HepG2 (cell line): Measurements from ENCODE around the gene CCL19. TPM values are rescaled to one million over a fixed set of nuclear protein-coding genes. Genes with fewer than 3 reads are reported as not detected.

ENCODE experiments used
- FOXC1 ChIP-seq: sonication (generic); formaldehyde crosslinking; IDR thresholded peaks from 2 replicates; pipeline ENCODE4 v1.8.0; 2022; ENCODE audit warnings: mild to moderate bottlenecking, missing genetic modification reagents, borderline replicate concordance
- HMG20A ChIP-seq: IDR thresholded peaks from 2 replicates; pipeline ENCODE4 v1.6.1; 2016; ENCODE audit warnings: borderline replicate concordance
- KAT2B ChIP-seq: fragments of 150-350 bp; IDR thresholded peaks from 2 replicates; pipeline ENCODE4 v1.6.1; 2014; ENCODE audit warnings: low read depth, low read length, borderline replicate concordance
- NAIF1 ChIP-seq: sonication (generic); formaldehyde crosslinking; IDR thresholded peaks from 2 replicates; pipeline ENCODE4 v1.5.0; 2020; ENCODE audit warnings: mild to moderate bottlenecking, missing genetic modification reagents, borderline replicate concordance
- NFE2L1 ChIP-seq: sonication (generic); formaldehyde crosslinking; IDR thresholded peaks from 2 replicates; pipeline ENCODE4 v1.4.0; 2020; ENCODE audit warnings: missing genetic modification reagents, mild to moderate bottlenecking, borderline replicate concordance
- NFYC ChIP-seq: IDR thresholded peaks from 2 replicates; pipeline ENCODE4 v1.6.1; 2016; ENCODE audit warnings: missing genetic modification reagents, missing compliant biosample characterization
- PLRG1 ChIP-seq: fragments of 450-650 bp; conservative IDR thresholded peaks from 2 replicates; pipeline ENCODE4 v1.6.1; 2016
- SNAI1 ChIP-seq: sonication (generic); formaldehyde crosslinking; IDR thresholded peaks from 2 replicates; pipeline ENCODE4 v1.5.0; 2020; ENCODE audit warnings: mild to moderate bottlenecking, missing genetic modification reagents, borderline replicate concordance
- ZNF143 ChIP-seq: sonication (generic); formaldehyde crosslinking; IDR thresholded peaks from 2 replicates; pipeline ENCODE4 v1.4.0; 2020; ENCODE audit warnings: missing genetic modification reagents
- ZNF557 ChIP-seq: sonication (generic); formaldehyde crosslinking; IDR thresholded peaks from 2 replicates; pipeline ENCODE4 v1.4.0; 2020; ENCODE audit warnings: missing genetic modification reagents
- ZNF768 ChIP-seq: sonication (generic); formaldehyde crosslinking; IDR thresholded peaks from 2 replicates; pipeline ENCODE4 v1.4.0; 2020; ENCODE audit warnings: missing genetic modification reagents
- polyA plus RNA-seq, 8 experiments: library from polyadenylated mRNA; depleted of rRNA in 3 of 8; stranded (reverse) in 7 of 8; unstranded in 1 of 8; fragments of >200 nt; fragmentation: Illumina TruSeq in 4 of 8; extraction: Trizol in 4 of 8; gene quantifications; 2 replicates each; pipeline versions ENCODE4 v1.2.1 to v1.2.3, GENCODE V29; 2011 to 2016; ENCODE audit warnings: low read depth in 4 of 8, missing spikeins in 1 of 8, mixed read lengths in 1 of 8; ENCODE audit not compliant: insufficient read depth in 1 of 8
- total RNA-seq, 5 experiments: library from RNA; depleted of rRNA; stranded (reverse); fragments of >200 nt; fragmentation: Illumina TruSeq; extraction: Trizol; gene quantifications; 2 replicates each; pipeline ENCODE4 v1.2.3, GENCODE V29; 2016; ENCODE audit warnings: low read depth in 1 of 5
- TF ChIP-seq, protein P1 (sequence below): sonication (generic); formaldehyde crosslinking; IDR thresholded peaks from 2 replicates; pipeline ENCODE4 v1.4.0; 2020; ENCODE audit warnings: low read depth, missing genetic modification reagents
- TF ChIP-seq, protein P2 (sequence below): IDR thresholded peaks from 2 replicates; pipeline ENCODE4 v1.6.1; 2012; ENCODE audit warnings: inconsistent platforms
- TF ChIP-seq, protein P3 (sequence below): sonication (generic); formaldehyde crosslinking; IDR thresholded peaks from one replicate; pipeline ENCODE4 v1.5.1; 2020; ENCODE audit warnings: mild to moderate bottlenecking, missing genetic modification reagents; ENCODE audit errors: not compliant biosample characterization
- TF ChIP-seq, protein P4 (sequence below): sonication (generic); formaldehyde crosslinking; IDR thresholded peaks from 2 replicates; pipeline ENCODE4 v1.5.1; 2020; ENCODE audit warnings: missing genetic modification reagents, mild to moderate bottlenecking, borderline replicate concordance

The CCL19 gene
- total and polyA plus RNA-seq, 2 of the 13 experiments (the other 11 are each of a cell fraction or from before 2014, with no cell fraction given), result not detected

DNA sequence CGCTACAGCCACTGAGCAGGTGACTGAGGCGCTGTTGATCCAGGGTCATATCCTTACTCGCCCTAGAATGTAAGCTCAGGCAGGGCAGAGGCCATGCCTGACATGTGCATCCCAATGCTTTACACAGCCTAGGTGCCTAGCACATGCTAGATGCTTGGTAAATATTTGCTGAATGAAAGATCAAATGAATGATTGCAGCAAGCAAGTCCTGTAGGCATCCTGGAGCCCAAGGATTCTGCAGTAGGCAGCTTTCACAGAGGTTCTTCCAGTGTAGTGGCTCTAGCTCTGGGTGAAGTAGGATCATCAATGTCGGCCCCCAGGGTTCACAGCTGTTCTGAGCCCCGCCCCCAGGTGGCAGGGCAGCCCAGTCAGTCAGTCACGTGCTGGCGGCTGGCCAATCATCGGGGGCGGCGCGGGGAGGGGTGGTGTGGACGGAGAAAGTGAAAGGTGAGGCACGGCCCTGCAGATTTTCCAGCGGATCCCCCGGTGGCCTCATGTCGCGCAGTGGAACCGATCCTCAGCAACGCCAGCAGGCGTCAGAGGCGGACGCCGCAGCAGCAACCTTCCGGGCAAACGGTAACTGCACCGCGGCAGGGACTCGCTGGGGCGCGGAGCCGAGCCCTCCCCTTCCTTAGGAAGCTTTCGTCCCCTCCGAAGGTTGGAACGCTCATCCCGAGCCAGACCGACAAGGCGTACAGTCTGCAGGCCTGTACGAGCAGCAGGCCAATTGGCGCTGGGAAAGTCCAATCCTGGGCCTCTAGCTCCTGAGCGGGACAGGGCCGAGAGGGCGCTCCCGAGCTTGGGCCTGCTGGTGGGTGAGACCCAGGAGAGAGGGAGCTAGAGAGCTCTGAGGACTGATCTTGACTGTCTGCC, 44.6 kb downstream of the CCL19 start, which contains the start of gene GALT (continued):
- TF ChIP-seq, protein P1, sequence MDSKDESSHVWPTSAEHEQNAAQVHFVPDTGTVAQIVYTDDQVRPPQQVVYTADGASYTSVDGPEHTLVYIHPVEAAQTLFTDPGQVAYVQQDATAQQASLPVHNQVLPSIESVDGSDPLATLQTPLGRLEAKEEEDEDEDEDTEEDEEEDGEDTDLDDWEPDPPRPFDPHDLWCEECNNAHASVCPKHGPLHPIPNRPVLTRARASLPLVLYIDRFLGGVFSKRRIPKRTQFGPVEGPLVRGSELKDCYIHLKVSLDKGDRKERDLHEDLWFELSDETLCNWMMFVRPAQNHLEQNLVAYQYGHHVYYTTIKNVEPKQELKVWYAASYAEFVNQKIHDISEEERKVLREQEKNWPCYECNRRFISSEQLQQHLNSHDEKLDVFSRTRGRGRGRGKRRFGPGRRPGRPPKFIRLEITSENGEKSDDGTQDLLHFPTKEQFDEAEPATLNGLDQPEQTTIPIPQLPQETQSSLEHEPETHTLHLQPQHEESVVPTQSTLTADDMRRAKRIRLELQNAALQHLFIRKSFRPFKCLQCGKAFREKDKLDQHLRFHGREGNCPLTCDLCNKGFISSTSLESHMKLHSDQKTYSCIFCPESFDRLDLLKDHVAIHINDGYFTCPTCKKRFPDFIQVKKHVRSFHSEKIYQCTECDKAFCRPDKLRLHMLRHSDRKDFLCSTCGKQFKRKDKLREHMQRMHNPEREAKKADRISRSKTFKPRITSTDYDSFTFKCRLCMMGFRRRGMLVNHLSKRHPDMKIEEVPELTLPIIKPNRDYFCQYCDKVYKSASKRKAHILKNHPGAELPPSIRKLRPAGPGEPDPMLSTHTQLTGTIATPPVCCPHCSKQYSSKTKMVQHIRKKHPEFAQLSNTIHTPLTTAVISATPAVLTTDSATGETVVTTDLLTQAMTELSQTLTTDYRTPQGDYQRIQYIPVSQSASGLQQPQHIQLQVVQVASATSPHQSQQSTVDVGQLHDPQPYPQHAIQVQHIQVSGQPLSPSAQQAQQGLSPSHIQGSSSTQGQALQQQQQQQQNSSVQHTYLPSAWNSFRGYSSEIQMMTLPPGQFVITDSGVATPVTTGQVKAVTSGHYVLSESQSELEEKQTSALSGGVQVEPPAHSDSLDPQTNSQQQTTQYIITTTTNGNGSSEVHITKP, result peak; percentile 93
- TF ChIP-seq ZNF768 (peak; percentile 59; the same call in 1 of the 2 replicates), NFYC (CRISPR knock-in tag) (peak; percentile 95), PLRG1 (no peak), ZNF557 (no peak), FOXC1 (CRISPR knock-in tag) (peak; percentile 74), HMG20A (CRISPR knock-in tag) (peak; percentile 19; the same call in 1 of the 2 replicates), KAT2B (no peak), SNAI1 (CRISPR knock-in tag) (no peak), NAIF1 (CRISPR knock-in tag) (no peak; the same call in 1 of the 2 replicates), ZNF143 (CRISPR knock-in tag) (no peak), NFE2L1 (CRISPR knock-in tag) (no peak)
- TF ChIP-seq, protein P2, sequence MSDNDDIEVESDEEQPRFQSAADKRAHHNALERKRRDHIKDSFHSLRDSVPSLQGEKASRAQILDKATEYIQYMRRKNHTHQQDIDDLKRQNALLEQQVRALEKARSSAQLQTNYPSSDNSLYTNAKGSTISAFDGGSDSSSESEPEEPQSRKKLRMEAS, result peak; percentile 90
- TF ChIP-seq, protein P3, sequence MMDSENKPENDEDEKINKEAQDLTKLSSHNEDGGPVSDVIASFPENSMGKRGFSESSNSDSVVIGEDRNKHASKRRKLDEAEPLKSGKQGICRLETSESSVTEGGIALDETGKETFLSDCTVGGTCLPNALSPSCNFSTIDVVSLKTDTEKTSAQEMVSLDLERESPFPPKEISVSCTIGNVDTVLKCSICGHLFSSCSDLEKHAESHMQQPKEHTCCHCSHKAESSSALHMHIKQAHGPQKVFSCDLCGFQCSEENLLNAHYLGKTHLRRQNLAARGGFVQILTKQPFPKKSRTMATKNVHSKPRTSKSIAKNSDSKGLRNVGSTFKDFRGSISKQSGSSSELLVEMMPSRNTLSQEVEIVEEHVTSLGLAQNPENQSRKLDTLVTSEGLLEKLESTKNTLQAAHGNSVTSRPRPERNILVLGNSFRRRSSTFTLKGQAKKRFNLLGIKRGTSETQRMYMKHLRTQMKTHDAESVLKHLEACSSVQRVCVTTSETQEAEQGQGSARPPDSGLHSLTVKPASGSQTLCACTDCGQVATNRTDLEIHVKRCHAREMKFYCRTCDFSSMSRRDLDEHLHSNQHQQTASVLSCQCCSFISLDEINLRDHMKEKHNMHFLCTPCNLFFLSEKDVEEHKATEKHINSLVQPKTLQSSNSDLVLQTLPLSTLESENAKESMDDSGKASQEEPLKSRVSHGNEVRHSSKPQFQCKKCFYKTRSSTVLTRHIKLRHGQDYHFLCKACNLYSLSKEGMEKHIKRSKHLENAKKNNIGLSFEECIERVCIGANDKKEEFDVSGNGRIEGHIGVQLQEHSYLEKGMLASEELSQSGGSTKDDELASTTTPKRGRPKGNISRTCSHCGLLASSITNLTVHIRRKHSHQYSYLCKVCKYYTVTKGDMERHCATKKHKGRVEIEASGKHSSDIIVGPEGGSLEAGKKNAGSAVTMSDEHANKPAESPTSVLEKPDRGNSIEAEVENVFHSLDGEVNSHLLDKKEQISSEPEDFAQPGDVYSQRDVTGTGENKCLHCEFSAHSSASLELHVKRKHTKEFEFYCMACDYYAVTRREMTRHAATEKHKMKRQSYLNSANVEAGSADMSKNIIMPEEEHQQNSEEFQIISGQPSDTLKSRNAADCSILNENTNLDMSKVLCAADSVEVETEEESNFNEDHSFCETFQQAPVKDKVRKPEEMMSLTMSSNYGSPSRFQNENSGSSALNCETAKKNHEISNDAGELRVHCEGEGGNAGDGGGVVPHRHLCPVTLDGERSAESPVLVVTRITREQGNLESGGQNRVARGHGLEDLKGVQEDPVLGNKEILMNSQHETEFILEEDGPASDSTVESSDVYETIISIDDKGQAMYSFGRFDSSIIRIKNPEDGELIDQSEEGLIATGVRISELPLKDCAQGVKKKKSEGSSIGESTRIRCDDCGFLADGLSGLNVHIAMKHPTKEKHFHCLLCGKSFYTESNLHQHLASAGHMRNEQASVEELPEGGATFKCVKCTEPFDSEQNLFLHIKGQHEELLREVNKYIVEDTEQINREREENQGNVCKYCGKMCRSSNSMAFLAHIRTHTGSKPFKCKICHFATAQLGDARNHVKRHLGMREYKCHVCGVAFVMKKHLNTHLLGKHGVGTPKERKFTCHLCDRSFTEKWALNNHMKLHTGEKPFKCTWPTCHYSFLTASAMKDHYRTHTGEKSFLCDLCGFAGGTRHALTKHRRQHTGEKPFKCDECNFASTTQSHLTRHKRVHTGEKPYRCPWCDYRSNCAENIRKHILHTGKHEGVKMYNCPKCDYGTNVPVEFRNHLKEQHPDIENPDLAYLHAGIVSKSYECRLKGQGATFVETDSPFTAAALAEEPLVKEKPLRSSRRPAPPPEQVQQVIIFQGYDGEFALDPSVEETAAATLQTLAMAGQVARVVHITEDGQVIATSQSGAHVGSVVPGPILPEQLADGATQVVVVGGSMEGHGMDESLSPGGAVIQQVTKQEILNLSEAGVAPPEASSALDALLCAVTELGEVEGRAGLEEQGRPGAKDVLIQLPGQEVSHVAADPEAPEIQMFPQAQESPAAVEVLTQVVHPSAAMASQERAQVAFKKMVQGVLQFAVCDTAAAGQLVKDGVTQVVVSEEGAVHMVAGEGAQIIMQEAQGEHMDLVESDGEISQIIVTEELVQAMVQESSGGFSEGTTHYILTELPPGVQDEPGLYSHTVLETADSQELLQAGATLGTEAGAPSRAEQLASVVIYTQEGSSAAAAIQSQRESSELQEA (CRISPR knock-in tag), result no peak
- TF ChIP-seq, protein P4, sequence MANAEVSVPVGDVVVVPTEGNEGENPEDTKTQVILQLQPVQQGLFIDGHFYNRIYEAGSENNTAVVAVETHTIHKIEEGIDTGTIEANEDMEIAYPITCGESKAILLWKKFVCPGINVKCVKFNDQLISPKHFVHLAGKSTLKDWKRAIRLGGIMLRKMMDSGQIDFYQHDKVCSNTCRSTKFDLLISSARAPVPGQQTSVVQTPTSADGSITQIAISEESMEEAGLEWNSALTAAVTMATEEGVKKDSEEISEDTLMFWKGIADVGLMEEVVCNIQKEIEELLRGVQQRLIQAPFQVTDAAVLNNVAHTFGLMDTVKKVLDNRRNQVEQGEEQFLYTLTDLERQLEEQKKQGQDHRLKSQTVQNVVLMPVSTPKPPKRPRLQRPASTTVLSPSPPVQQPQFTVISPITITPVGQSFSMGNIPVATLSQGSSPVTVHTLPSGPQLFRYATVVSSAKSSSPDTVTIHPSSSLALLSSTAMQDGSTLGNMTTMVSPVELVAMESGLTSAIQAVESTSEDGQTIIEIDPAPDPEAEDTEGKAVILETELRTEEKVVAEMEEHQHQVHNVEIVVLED (CRISPR knock-in tag), result peak; percentile 40; the same call in 1 of the 2 replicates
